CD14-positive monocyte (primary cell): ENCODE measurements around the gene LRP1B. TPM values are rescaled to one million over a fixed set of nuclear protein-coding genes. Genes with fewer than 3 reads are reported as not detected.

Source experiments
- DNase-seq, 3 donors: peaks; one replicate each; pipeline ENCODE4 v3.0.0-alpha.2; 2011 to 2022
- H2AFZ ChIP-seq: 2 replicates; pipeline ENCODE4 v1.6.0; 2012; ENCODE audit warnings: mild to moderate bottlenecking, low read depth, low read length, inconsistent platforms; ENCODE audit not compliant: insufficient read depth, poor library complexity, severe bottlenecking
- H3K27ac ChIP-seq, 2 donors: 1 replicate in 1 of 2; 2 replicates in 1 of 2; pipeline ENCODE4 v1.5.1; 2012 to 2013; ENCODE audit warnings: low read length in 2 of 2, control low read depth in 1 of 2, inconsistent platforms in 1 of 2, low read depth in 1 of 2, mild to moderate bottlenecking in 1 of 2
- H3K27me3 ChIP-seq, 2 donors: one replicate each; pipeline versions ENCODE4 v1.6.0 to v1.6.1; 2011 to 2013; ENCODE audit warnings: low read length in 2 of 2; ENCODE audit not compliant: control insufficient read depth in 2 of 2, insufficient read depth in 2 of 2
- H3K36me3 ChIP-seq, 2 donors: replicated peaks in 1 of 2; 1 replicate in 1 of 2; 2 replicates in 1 of 2; pipeline versions ENCODE4 v1.5.1 to v1.6.1; 2012 to 2013; ENCODE audit warnings: low read length in 2 of 2, control low read depth in 1 of 2, inconsistent platforms in 1 of 2, mild to moderate bottlenecking in 1 of 2; ENCODE audit not compliant: insufficient read depth in 2 of 2, control insufficient read depth in 1 of 2
- H3K4me1 ChIP-seq, 2 donors: 1 replicate in 1 of 2; 2 replicates in 1 of 2; pipeline versions ENCODE4 v1.5.1 to v1.6.1; 2012 to 2013; ENCODE audit warnings: low read length in 2 of 2, control low read depth in 1 of 2, inconsistent platforms in 1 of 2, mild to moderate bottlenecking in 1 of 2, moderate library complexity in 1 of 2; ENCODE audit not compliant: insufficient read depth in 2 of 2, control insufficient read depth in 1 of 2
- H3K4me2 ChIP-seq: replicated peaks from 2 replicates; pipeline ENCODE3; 2012; ENCODE audit warnings: low read length, moderate library complexity, mild to moderate bottlenecking; ENCODE audit not compliant: poor library complexity, severe bottlenecking; ENCODE audit errors: extremely low read depth
- H3K4me3 ChIP-seq, 3 experiments: fragments of 200-600 bp in 1 of 3; sonication (generic) in 1 of 3; replicated peaks in 1 of 3; 1 replicate in 2 of 3; 2 replicates in 1 of 3; pipeline ENCODE4 v1.5.1; 2011 to 2013; ENCODE audit warnings: low read length in 3 of 3, mild to moderate bottlenecking in 3 of 3, control low read depth in 2 of 3, low read depth in 2 of 3, inconsistent platforms in 1 of 3, moderate library complexity in 1 of 3
- H3K79me2 ChIP-seq: 2 replicates; pipeline ENCODE4 v1.6.0; 2012; ENCODE audit warnings: mild to moderate bottlenecking, control low read depth, inconsistent platforms, low read length, moderate library complexity; ENCODE audit not compliant: insufficient read depth
- H3K9ac ChIP-seq: 2 replicates; pipeline ENCODE4 v1.6.0; 2017; ENCODE audit warnings: low read length, mild to moderate bottlenecking; ENCODE audit not compliant: insufficient read depth, poor library complexity, severe bottlenecking
- H3K9me3 ChIP-seq, 2 donors: replicated peaks in 1 of 2; 1 replicate in 1 of 2; 2 replicates in 1 of 2; pipeline versions ENCODE4 v1.5.1 to v1.6.1; 2012 to 2013; ENCODE audit warnings: low read length in 2 of 2, control low read depth in 1 of 2; ENCODE audit not compliant: control insufficient read depth in 1 of 2, insufficient read depth in 1 of 2
- H4K20me1 ChIP-seq: 2 replicates; pipeline ENCODE4 v1.6.0; 2012; ENCODE audit warnings: mild to moderate bottlenecking, low read length, control low read depth, moderate library complexity; ENCODE audit not compliant: insufficient read depth
- H3K27ac Mint-ChIP-seq, 7 donors: one replicate each; pipeline ENCODE4 v1.8.0; 2020; ENCODE audit warnings: mild to moderate bottlenecking in 7 of 7, mixed read lengths in 7 of 7, moderate library complexity in 6 of 7, inconsistent platforms in 2 of 7
- H3K27me3 Mint-ChIP-seq, 3 donors: one replicate each; pipeline ENCODE4 v1.8.0; 2021 to 2022; ENCODE audit warnings: low read depth in 3 of 3, mild to moderate bottlenecking in 3 of 3, mixed read lengths in 3 of 3, moderate library complexity in 3 of 3, inconsistent platforms in 1 of 3
- H3K36me3 Mint-ChIP-seq, 2 donors: one replicate each; pipeline ENCODE4 v1.8.0; 2020; ENCODE audit warnings: mixed read lengths in 2 of 2, inconsistent platforms in 1 of 2, mild to moderate bottlenecking in 1 of 2
- H3K4me1 Mint-ChIP-seq: one replicate; pipeline ENCODE4 v1.8.0; 2020; ENCODE audit warnings: mild to moderate bottlenecking, mixed read lengths
- H3K4me3 Mint-ChIP-seq, 2 donors: one replicate each; pipeline ENCODE4 v1.8.0; 2020; ENCODE audit warnings: mild to moderate bottlenecking in 2 of 2, mixed read lengths in 2 of 2, moderate library complexity in 1 of 2
- H3K9me3 Mint-ChIP-seq, 7 donors: one replicate each; pipeline ENCODE4 v1.8.0; 2020 to 2022; ENCODE audit warnings: mixed read lengths in 7 of 7, mild to moderate bottlenecking in 6 of 7, moderate library complexity in 6 of 7, inconsistent platforms in 2 of 7
- CTCF ChIP-seq: fragments of 200-600 bp; IDR thresholded peaks from one replicate; pipeline ENCODE4 v1.8.0; 2022; ENCODE audit warnings: antibody characterized with exemption, mild to moderate bottlenecking
- WGBS: methylation state at CpG from one replicate; pipeline ENCODE4 v1.1.5; 2013; ENCODE audit warnings: missing lambda C conversion rate; ENCODE audit not compliant: insufficient coverage; 5-methylcytosine and 5-hydroxymethylcytosine counted together
- intact Hi-C, 2 donors: fragments of 100-400 bp; cut with micrococcal nuclease; formaldehyde crosslinking; loops; one replicate each; pipeline versions ENCODE4 v1.15.0 to v1.15.1; 2023
- polyA plus RNA-seq, 3 donors: library from polyadenylated mRNA; depleted of rRNA in 1 of 3; unstranded in 2 of 3; stranded (reverse) in 1 of 3; fragments of 300-500 nt in 2 of 3; fragments of >200 nt in 1 of 3; fragmentation: Illumina TruSeq in 2 of 3; gene quantifications; 1 replicate in 2 of 3; 2 replicates in 1 of 3; pipeline ENCODE4 v1.2.3, GENCODE V29; 2012 to 2021

The LRP1B gene
- polyA plus RNA-seq, 3 donors = not detected

- Mint-ChIP-seq H3K4me3 (no peak overlapping the region), H3K9me3 (peaks cover 1 to 5% (median 2%) of the 10 kb centered on the region in 7 donors), H3K27ac (no peak overlapping the region), H3K36me3 (no peaks in the 10 kb centered on the region), H3K27me3 (peaks cover 0 to 1% (median 0%) of the 10 kb centered on the region in 3 donors), H3K4me1 (no peaks in the 10 kb centered on the region)
- Histone ChIP-seq H3K4me2 (no peak overlapping the region), H3K27me3 (no peaks in the 10 kb centered on the region), H3K4me3 (no peak overlapping the region), H3K79me2 (no peaks in the 10 kb centered on the region), H4K20me1 (no peaks in the 10 kb centered on the region), H3K9me3 (peaks cover 0 to 3% of the 10 kb centered on the region in 2 donors), H3K4me1 (no peaks in the 10 kb centered on the region), H2AFZ (no peak overlapping the region), H3K36me3 (no peaks in the 10 kb centered on the region), H3K27ac (no peak overlapping the region), H3K9ac (no peak overlapping the region)
- no peak for DNase-seq
- intact Hi-C loops = no loop called here
- TF ChIP-seq CTCF = no peak
- WGBS = 63% methylated on average over 1 of the region's 1 CpG
Observed at GRCh38 chr2:141711627-141712026, 419.2 kb downstream of the LRP1B start.

GRCh38 chr2:141710589-141711239 lies 420.1 kb downstream of the LRP1B start:
- Histone ChIP-seq H3K27me3 (no peaks in the 10 kb centered on the region), H3K27ac (no peak overlapping the region), H3K9ac (no peak overlapping the region), H3K36me3 (no peaks in the 10 kb centered on the region), H3K4me1 (no peaks in the 10 kb centered on the region), H3K79me2 (no peaks in the 10 kb centered on the region), H4K20me1 (no peaks in the 10 kb centered on the region), H3K4me2 (no peak overlapping the region), H2AFZ (no peak overlapping the region), H3K4me3 (no peak overlapping the region), H3K9me3 (peaks cover 0 to 3% of the 10 kb centered on the region in 2 donors)
- Mint-ChIP-seq H3K9me3 (peaks cover 1 to 5% (median 2%) of the 10 kb centered on the region in 7 donors), H3K27me3 (peaks cover 0 to 1% (median 0%) of the 10 kb centered on the region in 3 donors), H3K4me3 (no peak overlapping the region), H3K4me1 (no peaks in the 10 kb centered on the region), H3K27ac (peak overlapping the region in 1 of 7 donors; percentile 6), H3K36me3 (no peaks in the 10 kb centered on the region)
- TF ChIP-seq CTCF = no peak
- intact Hi-C loops = no loop called here
- no CpG with 5 or more reads among the region's 3 CpGs for WGBS
- DNase-seq = no peak
